ENCODE data around the gene PIK3CG.
"Not testable (repeated sequence)": the region's sequence is repeated elsewhere in the genome, so short reads cannot be mapped to it uniquely, and the experiment has no call there.

The PIK3CG gene

GRCh38 chr7:106865130-106866041 lies at the start of gene PIK3CG:
Gene PIK3CG, plus strand, starts transcription at chr7:106865282. Its CDS starts 2,280 bp downstream, at chr7:106867562.
- peak in 1 of 58 donors; percentile 5 for DNase-seq

GRCh38 chr7:106817098-106817497 lies 48.0 kb upstream of the PIK3CG start:
- no peak for DNase-seq

GRCh38 chr7:106818736-106819135 lies 46.3 kb upstream of the PIK3CG start:
- DNase-seq = no peak

- DNase-seq = no peak
Observed at GRCh38 chr7:106819546-106819945, 45.5 kb upstream of the PIK3CG start.

GRCh38 chr7:106820321-106821217 lies 44.5 kb upstream of the PIK3CG start:
- no peak for DNase-seq

- DNase-seq = no peak
Observed at GRCh38 chr7:106823631-106824030, 41.5 kb upstream of the PIK3CG start.

GRCh38 chr7:106824458-106824857 lies 40.6 kb upstream of the PIK3CG start:
- DNase-seq = no peak

GRCh38 chr7:106827626-106828025 lies 37.5 kb upstream of the PIK3CG start:
- DNase-seq = no peak

GRCh38 chr7:106829496-106829895 lies 35.6 kb upstream of the PIK3CG start:
- DNase-seq = no peak

- not testable (repeated sequence) for DNase-seq
Observed at GRCh38 chr7:106830896-106831295, 34.2 kb upstream of the PIK3CG start.

GRCh38 chr7:106836816-106837215 lies 28.3 kb upstream of the PIK3CG start:
- DNase-seq = no peak

GRCh38 chr7:106839511-106839910 lies 25.6 kb upstream of the PIK3CG start:
- no peak for DNase-seq

GRCh38 chr7:106840342-106840741 lies 24.7 kb upstream of the PIK3CG start:
- DNase-seq = peak in 1 of 58 donors; percentile 2

GRCh38 chr7:106841896-106842390 lies 23.1 kb upstream of the PIK3CG start:
- DNase-seq = no peak

- no peak for DNase-seq
Observed at GRCh38 chr7:106844279-106844997, 20.6 kb upstream of the PIK3CG start.

GRCh38 chr7:106848049-106848448 lies 17.0 kb upstream of the PIK3CG start:
- DNase-seq = no peak

GRCh38 chr7:106848851-106849442 lies 16.1 kb upstream of the PIK3CG start:
- no peak for DNase-seq

- not testable (repeated sequence) for DNase-seq
Observed at GRCh38 chr7:106851632-106852031, 13.4 kb upstream of the PIK3CG start.

- no peak for DNase-seq
Observed at GRCh38 chr7:106853250-106853908, 11.7 kb upstream of the PIK3CG start.

GRCh38 chr7:106855540-106856132 lies 9.4 kb upstream of the PIK3CG start:
- DNase-seq = no peak

All from anterior cingulate cortex (tissue), 58 donors.